HL-60 (cell line): ENCODE measurements around the gene TSC1.

Experiments
- POLR2AphosphoS5 ChIP-seq: IDR thresholded peaks from 2 replicates; pipeline ENCODE4 v1.6.1; 2012; ENCODE audit warnings: low read depth
- TF ChIP-seq, protein P1 (sequence below): IDR thresholded peaks from one replicate; pipeline ENCODE4 v1.5.1; 2011; ENCODE audit warnings: low read length, control low read depth, inconsistent platforms; ENCODE audit not compliant: insufficient read depth
- TF ChIP-seq, protein P2 (sequence below): IDR thresholded peaks from 2 replicates; pipeline ENCODE4 v1.6.1; 2012; ENCODE audit warnings: low read depth; ENCODE audit not compliant: insufficient replicate concordance

DNA sequence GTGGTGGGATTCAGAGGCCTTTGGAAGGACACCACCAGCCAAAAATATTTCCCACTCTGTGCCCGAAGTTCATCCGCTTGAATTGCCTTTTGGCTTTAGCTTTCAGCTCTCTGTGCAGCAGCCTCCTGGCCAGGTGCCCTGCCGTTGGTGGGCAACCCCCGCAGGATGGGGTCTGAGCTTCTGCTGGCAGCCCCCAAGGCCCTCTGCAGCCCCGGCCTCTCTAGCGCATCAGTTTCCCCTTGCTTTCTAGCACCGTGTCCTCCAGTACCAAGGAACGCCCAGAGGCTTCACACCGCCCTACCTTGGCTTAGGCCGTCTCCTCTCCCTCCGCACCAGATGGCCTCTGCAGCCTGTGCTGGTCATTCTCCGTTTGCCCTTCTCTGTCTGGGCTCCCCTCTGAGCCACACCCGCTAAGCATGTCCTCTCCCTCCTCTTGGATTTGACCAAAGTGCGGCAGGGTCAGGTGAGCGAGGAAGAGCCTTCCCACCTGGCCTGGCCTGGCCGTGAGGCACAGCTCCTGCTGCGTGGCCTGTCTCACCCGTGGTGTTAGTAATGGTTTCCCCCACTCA is 4.2 kb upstream of the TSC1 start:
- TF ChIP-seq, protein P1, sequence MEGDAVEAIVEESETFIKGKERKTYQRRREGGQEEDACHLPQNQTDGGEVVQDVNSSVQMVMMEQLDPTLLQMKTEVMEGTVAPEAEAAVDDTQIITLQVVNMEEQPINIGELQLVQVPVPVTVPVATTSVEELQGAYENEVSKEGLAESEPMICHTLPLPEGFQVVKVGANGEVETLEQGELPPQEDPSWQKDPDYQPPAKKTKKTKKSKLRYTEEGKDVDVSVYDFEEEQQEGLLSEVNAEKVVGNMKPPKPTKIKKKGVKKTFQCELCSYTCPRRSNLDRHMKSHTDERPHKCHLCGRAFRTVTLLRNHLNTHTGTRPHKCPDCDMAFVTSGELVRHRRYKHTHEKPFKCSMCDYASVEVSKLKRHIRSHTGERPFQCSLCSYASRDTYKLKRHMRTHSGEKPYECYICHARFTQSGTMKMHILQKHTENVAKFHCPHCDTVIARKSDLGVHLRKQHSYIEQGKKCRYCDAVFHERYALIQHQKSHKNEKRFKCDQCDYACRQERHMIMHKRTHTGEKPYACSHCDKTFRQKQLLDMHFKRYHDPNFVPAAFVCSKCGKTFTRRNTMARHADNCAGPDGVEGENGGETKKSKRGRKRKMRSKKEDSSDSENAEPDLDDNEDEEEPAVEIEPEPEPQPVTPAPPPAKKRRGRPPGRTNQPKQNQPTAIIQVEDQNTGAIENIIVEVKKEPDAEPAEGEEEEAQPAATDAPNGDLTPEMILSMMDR: no peak
- no peak for TF ChIP-seq POLR2AphosphoS5
- TF ChIP-seq, protein P2, sequence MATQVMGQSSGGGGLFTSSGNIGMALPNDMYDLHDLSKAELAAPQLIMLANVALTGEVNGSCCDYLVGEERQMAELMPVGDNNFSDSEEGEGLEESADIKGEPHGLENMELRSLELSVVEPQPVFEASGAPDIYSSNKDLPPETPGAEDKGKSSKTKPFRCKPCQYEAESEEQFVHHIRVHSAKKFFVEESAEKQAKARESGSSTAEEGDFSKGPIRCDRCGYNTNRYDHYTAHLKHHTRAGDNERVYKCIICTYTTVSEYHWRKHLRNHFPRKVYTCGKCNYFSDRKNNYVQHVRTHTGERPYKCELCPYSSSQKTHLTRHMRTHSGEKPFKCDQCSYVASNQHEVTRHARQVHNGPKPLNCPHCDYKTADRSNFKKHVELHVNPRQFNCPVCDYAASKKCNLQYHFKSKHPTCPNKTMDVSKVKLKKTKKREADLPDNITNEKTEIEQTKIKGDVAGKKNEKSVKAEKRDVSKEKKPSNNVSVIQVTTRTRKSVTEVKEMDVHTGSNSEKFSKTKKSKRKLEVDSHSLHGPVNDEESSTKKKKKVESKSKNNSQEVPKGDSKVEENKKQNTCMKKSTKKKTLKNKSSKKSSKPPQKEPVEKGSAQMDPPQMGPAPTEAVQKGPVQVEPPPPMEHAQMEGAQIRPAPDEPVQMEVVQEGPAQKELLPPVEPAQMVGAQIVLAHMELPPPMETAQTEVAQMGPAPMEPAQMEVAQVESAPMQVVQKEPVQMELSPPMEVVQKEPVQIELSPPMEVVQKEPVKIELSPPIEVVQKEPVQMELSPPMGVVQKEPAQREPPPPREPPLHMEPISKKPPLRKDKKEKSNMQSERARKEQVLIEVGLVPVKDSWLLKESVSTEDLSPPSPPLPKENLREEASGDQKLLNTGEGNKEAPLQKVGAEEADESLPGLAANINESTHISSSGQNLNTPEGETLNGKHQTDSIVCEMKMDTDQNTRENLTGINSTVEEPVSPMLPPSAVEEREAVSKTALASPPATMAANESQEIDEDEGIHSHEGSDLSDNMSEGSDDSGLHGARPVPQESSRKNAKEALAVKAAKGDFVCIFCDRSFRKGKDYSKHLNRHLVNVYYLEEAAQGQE: no peak
